SK-N-SH treated with all-trans-retinoic acid at 6 μM for 48 hours (cell line): ENCODE results near the gene INTS1.

ENCODE experiments used
- ATAC-seq: fragments of 200-7000 bp; cut with Tn5 transposase; 3 replicates; pipeline ENCODE4 v1.9.1; 2020; ENCODE audit warnings: mild to moderate bottlenecking, moderate library complexity
- ARNTL ChIP-seq: fragments of 450-650 bp; formaldehyde crosslinking; IDR thresholded peaks from 2 replicates; pipeline ENCODE4 v1.5.0; 2020; ENCODE audit warnings: low read depth, mild to moderate bottlenecking, moderate library complexity, borderline replicate concordance
- BACH2 ChIP-seq: fragments of 250-450 bp; sonication (Bioruptor Pico); IDR thresholded peaks from 2 replicates; pipeline ENCODE4 v1.9.0; 2021; ENCODE audit warnings: mild to moderate bottlenecking, borderline replicate concordance
- CREB5 ChIP-seq: fragments of 250-450 bp; sonication (Bioruptor Pico); IDR thresholded peaks from 2 replicates; pipeline ENCODE4 v1.5.1; 2020; ENCODE audit warnings: low read depth, mild to moderate bottlenecking, moderate library complexity
- CSDC2 ChIP-seq: fragments of 250-450 bp; sonication (Bioruptor Pico); IDR thresholded peaks from 2 replicates; pipeline ENCODE4 v1.5.0; 2020; ENCODE audit warnings: mild to moderate bottlenecking, moderate library complexity
- CSRNP3 ChIP-seq: fragments of 250-450 bp; sonication (Bioruptor Pico); IDR thresholded peaks from 2 replicates; pipeline ENCODE4 v1.5.1; 2021; ENCODE audit warnings: mild to moderate bottlenecking, moderate library complexity
- ESRRG ChIP-seq: fragments of 250-450 bp; sonication (Bioruptor Pico); IDR thresholded peaks from 2 replicates; pipeline ENCODE4 v1.6.1; 2021; ENCODE audit warnings: mild to moderate bottlenecking
- GLIS3 ChIP-seq: fragments of 250-450 bp; sonication (Bioruptor Pico); IDR thresholded peaks from 2 replicates; pipeline ENCODE4 v1.5.0; 2020; ENCODE audit warnings: mild to moderate bottlenecking, moderate library complexity
- ISL1 ChIP-seq: fragments of 250-450 bp; sonication (Bioruptor Pico); IDR thresholded peaks from 2 replicates; pipeline ENCODE4 v2.1.2; 2022; ENCODE audit warnings: mild to moderate bottlenecking, moderate library complexity
- OSR1 ChIP-seq: fragments of 250-450 bp; sonication (Bioruptor Pico); IDR thresholded peaks from 2 replicates; pipeline ENCODE4 v1.8.0; 2022; ENCODE audit warnings: moderate library complexity, mild to moderate bottlenecking, inconsistent platforms
- POU6F1 ChIP-seq: fragments of 250-450 bp; sonication (Bioruptor Pico); IDR thresholded peaks from 2 replicates; pipeline ENCODE4 v1.8.0; 2021; ENCODE audit warnings: low read depth, mild to moderate bottlenecking, moderate library complexity, borderline replicate concordance
- PPARA ChIP-seq: fragments of 250-450 bp; sonication (Bioruptor Pico); IDR thresholded peaks from 2 replicates; pipeline ENCODE4 v1.5.0; 2020; ENCODE audit warnings: mild to moderate bottlenecking, borderline replicate concordance
- RARB ChIP-seq: fragments of 250-450 bp; sonication (Bioruptor Pico); IDR thresholded peaks from 2 replicates; pipeline ENCODE4 v1.8.0; 2021; ENCODE audit warnings: mild to moderate bottlenecking, moderate library complexity
- SNAI2 ChIP-seq: fragments of 250-450 bp; sonication (Bioruptor Pico); IDR thresholded peaks from 2 replicates; pipeline ENCODE4 v1.5.0; 2020; ENCODE audit warnings: mild to moderate bottlenecking, moderate library complexity
- TCF4 ChIP-seq: fragments of 250-450 bp; sonication (Bioruptor Pico); IDR thresholded peaks from 2 replicates; pipeline ENCODE4 v1.8.0; 2021; ENCODE audit warnings: mild to moderate bottlenecking, moderate library complexity, borderline replicate concordance
- TOX ChIP-seq: fragments of 250-450 bp; sonication (Bioruptor Pico); IDR thresholded peaks from 2 replicates; pipeline ENCODE4 v1.8.0; 2021; ENCODE audit warnings: mild to moderate bottlenecking, moderate library complexity, borderline replicate concordance
- TSHZ2 ChIP-seq: fragments of 250-450 bp; sonication (Bioruptor Pico); IDR thresholded peaks from 2 replicates; pipeline ENCODE4 v1.5.0; 2020; ENCODE audit warnings: mild to moderate bottlenecking, moderate library complexity
- ZC3H10 ChIP-seq: fragments of 250-450 bp; sonication (Bioruptor Pico); IDR thresholded peaks from 2 replicates; pipeline ENCODE4 v1.5.1; 2021; ENCODE audit warnings: mild to moderate bottlenecking, moderate library complexity
- ZFP3 ChIP-seq: fragments of 250-450 bp; sonication (Bioruptor Pico); IDR thresholded peaks from 2 replicates; pipeline ENCODE4 v1.5.0; 2020; ENCODE audit warnings: mild to moderate bottlenecking, moderate library complexity
- ZFP30 ChIP-seq: fragments of 450-650 bp; formaldehyde crosslinking; IDR thresholded peaks from 2 replicates; pipeline ENCODE4 v1.5.0; 2022; ENCODE audit warnings: mild to moderate bottlenecking, moderate library complexity
- ZNF565 ChIP-seq: fragments of 450-650 bp; formaldehyde crosslinking; conservative IDR thresholded peaks from 2 replicates; pipeline ENCODE4 v1.5.0; 2020; ENCODE audit warnings: low read depth, mild to moderate bottlenecking, moderate library complexity
- ZNF8 ChIP-seq: fragments of 450-650 bp; formaldehyde crosslinking; IDR thresholded peaks from 2 replicates; pipeline ENCODE4 v1.5.0; 2020; ENCODE audit warnings: mild to moderate bottlenecking, moderate library complexity

INTS1 gene

GRCh38 chr7:1493571-1493970 lies 10.6 kb downstream of the INTS1 start:
- TF ChIP-seq ISL1 (no peak), GLIS3 (CRISPR knock-in tag) (no peak), CREB5 (CRISPR knock-in tag) (no peak), ZNF565 (CRISPR knock-in tag) (no peak), ZNF8 (CRISPR knock-in tag) (no peak), OSR1 (CRISPR knock-in tag) (no peak), TCF4 (CRISPR knock-in tag) (no peak), ZFP30 (CRISPR knock-in tag) (no peak)
- TF ChIP-seq, all 23 proteins: peak for 0
- ATAC-seq, result no peak

- ATAC-seq, result no peak
- TF ChIP-seq CSRNP3 (CRISPR knock-in tag), result no peak
- no peak for TF ChIP-seq SNAI2 (CRISPR knock-in tag)
- no peak for TF ChIP-seq ZNF8 (CRISPR knock-in tag)
- TF ChIP-seq CREB5 (CRISPR knock-in tag), result no peak
- TF ChIP-seq ESRRG (CRISPR knock-in tag), result no peak
- no peak for TF ChIP-seq TCF4 (CRISPR knock-in tag)
- TF ChIP-seq ARNTL (CRISPR knock-in tag), result no peak
- no peak for TF ChIP-seq ZFP30 (CRISPR knock-in tag)
- TF ChIP-seq OSR1 (CRISPR knock-in tag), result no peak
- no peak for TF ChIP-seq ZFP3 (CRISPR knock-in tag)
- TF ChIP-seq POU6F1, result no peak
- no peak for TF ChIP-seq TOX (CRISPR knock-in tag)
- no peak for TF ChIP-seq GLIS3 (CRISPR knock-in tag)
- no peak for TF ChIP-seq TSHZ2
- TF ChIP-seq RARB, result no peak
- TF ChIP-seq ZC3H10 (CRISPR knock-in tag), result no peak
- no peak for TF ChIP-seq BACH2
Observed at GRCh38 chr7:1493129-1493528, 11.1 kb downstream of the INTS1 start.

GRCh38 chr7:1492640-1493039 lies 11.5 kb downstream of the INTS1 start:
- no peak for TF ChIP-seq ESRRG (CRISPR knock-in tag)
- TF ChIP-seq BACH2, result no peak
- TF ChIP-seq, all 23 proteins: peak for 0

GRCh38 chr7:1492221-1492620 lies 12.0 kb downstream of the INTS1 start:
- no peak for ATAC-seq
- TF ChIP-seq CSDC2 (CRISPR knock-in tag) (no peak), CSRNP3 (CRISPR knock-in tag) (no peak), PPARA (CRISPR knock-in tag) (no peak), CREB5 (CRISPR knock-in tag) (no peak), ZFP30 (CRISPR knock-in tag) (no peak), ESRRG (CRISPR knock-in tag) (no peak)

More at GRCh38 chr7:1492640-1493039, 11.5 kb downstream of the INTS1 start:
- ATAC-seq, result no peak
